ENCODE data around the gene GLI2. TPM values are rescaled to one million over a fixed set of nuclear protein-coding genes. Genes with fewer than 3 reads are reported as not detected.

The GLI2 gene
- total and polyA plus RNA-seq, 7 experiments from 2014 or later, result 1.6 TPM; not detected in 6

- ChIA-PET POLR2A (no interaction called here), CTCF (no interaction called here)
- Mint-ChIP-seq H3K27ac (no peak overlapping the region), H3K4me3 (no peak overlapping the region), H3K27me3 (no peaks in the 10 kb centered on the region), H3K9me3 (no peaks in the 10 kb centered on the region), H3K36me3 (no peaks in the 10 kb centered on the region), H3K4me1 (peaks cover 0 to 2% (median 0%) of the 10 kb centered on the region in 7 donors)
- intact Hi-C loops (cut with micrococcal nuclease), result no loop called here
- Histone ChIP-seq H3K36me3 (ENCODE audit: control insufficient read depth in 2 of 3, insufficient read depth in 3 of 3, low read length in 3 of 3) (no peaks in the 10 kb centered on the region), H3K4me1 (ENCODE audit: control insufficient read depth in 2 of 2, insufficient read depth in 2 of 2, low read length in 2 of 2) (no peaks in the 10 kb centered on the region), H3K27me3 (ENCODE audit: control insufficient read depth in 2 of 2, insufficient read depth in 2 of 2, low read length in 2 of 2) (no peaks in the 10 kb centered on the region), H3K27ac (ENCODE audit: low read depth, low read length) (no peak overlapping the region), H3K9me3 (ENCODE audit: control insufficient read depth in 2 of 3, low read length in 3 of 3) (no peaks in the 10 kb centered on the region), H3K4me3 (ENCODE audit: low read length) (no peak overlapping the region)
- DNase-seq (no peak), ATAC-seq (no peak)
Observed at GRCh38 chr2:120773186-120773800, 37.6 kb downstream of the GLI2 start.

GRCh38 chr2:120774557-120775160, 39.0 kb downstream of the GLI2 start:
- Mint-ChIP-seq H3K4me1 (peaks cover 0 to 2% (median 0%) of the 10 kb centered on the region in 7 donors), H3K27ac (no peak overlapping the region), H3K9me3 (no peaks in the 10 kb centered on the region), H3K4me3 (no peak overlapping the region), H3K36me3 (no peaks in the 10 kb centered on the region), H3K27me3 (no peaks in the 10 kb centered on the region)
- no peak overlapping the region for H3K27ac ChIP-seq (ENCODE audit: low read depth, low read length)
- DNase-seq, result no peak
- CTCF ChIA-PET, result no interaction called here
- H3K4me3 ChIP-seq (ENCODE audit: low read length), result no peak overlapping the region
- no peaks in the 10 kb centered on the region for H3K9me3 ChIP-seq (ENCODE audit: control insufficient read depth in 2 of 3, low read length in 3 of 3)
- no peaks in the 10 kb centered on the region for H3K4me1 ChIP-seq (ENCODE audit: control insufficient read depth in 2 of 2, insufficient read depth in 2 of 2, low read length in 2 of 2)
- intact Hi-C loops (cut with micrococcal nuclease), result no loop called here
- POLR2A ChIA-PET, result no interaction called here
- no peaks in the 10 kb centered on the region for H3K27me3 ChIP-seq (ENCODE audit: control insufficient read depth in 2 of 2, insufficient read depth in 2 of 2, low read length in 2 of 2)
- no peaks in the 10 kb centered on the region for H3K36me3 ChIP-seq (ENCODE audit: control insufficient read depth in 2 of 3, insufficient read depth in 3 of 3, low read length in 3 of 3)
- ATAC-seq, result no peak

DNA sequence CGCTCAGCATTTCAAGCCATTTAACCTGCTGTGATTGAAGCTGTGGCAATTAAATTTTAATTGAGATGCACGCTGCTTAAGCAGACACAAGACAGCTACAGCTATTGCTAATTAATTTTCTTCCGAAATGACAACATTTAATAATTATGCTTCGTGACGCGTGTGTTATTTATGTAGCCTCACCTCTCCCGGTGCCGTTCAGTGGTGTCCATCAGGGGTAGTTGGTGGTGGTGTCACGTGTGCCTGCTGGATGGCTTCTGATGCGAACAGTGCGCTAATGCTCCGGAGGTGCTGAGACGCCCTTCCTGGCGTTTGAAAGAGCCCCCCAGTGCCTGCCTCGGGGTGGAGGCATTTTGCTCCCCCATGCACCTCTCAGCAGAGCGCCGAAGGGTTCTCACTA, 39.5 kb downstream of the GLI2 start:
- no peak for DNase-seq
- H3K4me1 Mint-ChIP-seq, result peaks cover 0 to 2% (median 0%) of the 10 kb centered on the region in 7 donors
- H3K27me3 ChIP-seq (ENCODE audit: control insufficient read depth in 2 of 2, insufficient read depth in 2 of 2, low read length in 2 of 2), result no peaks in the 10 kb centered on the region
- ChIA-PET POLR2A (no interaction called here), CTCF (no interaction called here)
- ATAC-seq, result no peak
- H3K9me3 Mint-ChIP-seq, result peaks cover 0 to 1% (median 0%) of the 10 kb centered on the region in 11 donors
- no peak overlapping the region for H3K4me3 ChIP-seq (ENCODE audit: low read length)
- no peak overlapping the region for H3K4me3 Mint-ChIP-seq
- no peaks in the 10 kb centered on the region for H3K36me3 Mint-ChIP-seq
- no peak overlapping the region for H3K27ac Mint-ChIP-seq
- H3K4me1 ChIP-seq (ENCODE audit: control insufficient read depth in 2 of 2, insufficient read depth in 2 of 2, low read length in 2 of 2), result no peaks in the 10 kb centered on the region
- H3K36me3 ChIP-seq (ENCODE audit: control insufficient read depth in 2 of 3, insufficient read depth in 3 of 3, low read length in 3 of 3), result no peaks in the 10 kb centered on the region
- peaks cover 0 to 4% (median 0%) of the 10 kb centered on the region in 5 donors for H3K27me3 Mint-ChIP-seq
- no peaks in the 10 kb centered on the region for H3K9me3 ChIP-seq (ENCODE audit: control insufficient read depth in 2 of 3, low read length in 3 of 3)
- intact Hi-C loops (cut with micrococcal nuclease), result no loop called here
- H3K27ac ChIP-seq (ENCODE audit: low read depth, low read length), result no peak overlapping the region

- POLR2A ChIA-PET, result no interaction called here
- Histone ChIP-seq H3K4me1 (ENCODE audit: control insufficient read depth in 2 of 2, insufficient read depth in 2 of 2, low read length in 2 of 2) (no peaks in the 10 kb centered on the region), H3K9me3 (ENCODE audit: control insufficient read depth in 2 of 3, low read length in 3 of 3) (no peaks in the 10 kb centered on the region), H3K36me3 (ENCODE audit: control insufficient read depth in 2 of 3, insufficient read depth in 3 of 3, low read length in 3 of 3) (no peaks in the 10 kb centered on the region), H3K27ac (ENCODE audit: low read depth, low read length) (no peak overlapping the region), H3K27me3 (ENCODE audit: control insufficient read depth in 2 of 2, insufficient read depth in 2 of 2, low read length in 2 of 2) (no peaks in the 10 kb centered on the region), H3K4me3 (ENCODE audit: low read length) (no peak overlapping the region)
- intact Hi-C loops (cut with micrococcal nuclease), result no loop called here
- CTCF ChIA-PET, result no interaction called here
- H3K9me3 Mint-ChIP-seq, result peaks cover 0 to 1% (median 0%) of the 10 kb centered on the region in 11 donors
- H3K27ac Mint-ChIP-seq, result no peak overlapping the region
- H3K4me1 Mint-ChIP-seq, result peaks cover 0 to 2% (median 0%) of the 10 kb centered on the region in 7 donors
- no peak for DNase-seq
- H3K36me3 Mint-ChIP-seq, result no peaks in the 10 kb centered on the region
- no peak for ATAC-seq
- H3K27me3 Mint-ChIP-seq, result peaks cover 0 to 4% (median 0%) of the 10 kb centered on the region in 5 donors
- H3K4me3 Mint-ChIP-seq, result no peak overlapping the region
Observed at GRCh38 chr2:120775801-120776589, 40.3 kb downstream of the GLI2 start.

DNA sequence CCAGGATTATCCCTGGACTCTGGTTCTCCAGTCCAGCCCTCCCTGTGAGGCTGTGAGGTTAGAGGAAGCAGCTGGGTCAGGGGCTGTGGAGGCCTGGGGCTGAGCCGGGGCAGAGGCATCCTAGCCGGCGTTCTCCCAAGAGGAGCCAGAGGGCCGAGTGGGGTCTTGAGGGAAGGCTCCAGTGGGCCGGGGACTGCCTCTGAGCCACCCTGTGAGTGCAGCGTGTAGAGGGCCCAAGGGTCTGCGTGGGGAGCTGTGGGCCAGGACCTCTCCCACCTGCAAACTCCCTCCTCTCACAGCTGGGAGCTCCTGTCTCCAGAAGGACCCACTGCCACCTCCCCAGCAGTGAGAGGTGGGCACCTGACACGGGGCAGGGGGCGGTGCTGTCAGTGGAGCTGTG, 41.0 kb downstream of the GLI2 start:
- Histone ChIP-seq H3K27me3 (ENCODE audit: control insufficient read depth in 2 of 2, insufficient read depth in 2 of 2, low read length in 2 of 2) (no peaks in the 10 kb centered on the region), H3K36me3 (ENCODE audit: control insufficient read depth in 2 of 3, insufficient read depth in 3 of 3, low read length in 3 of 3) (no peaks in the 10 kb centered on the region), H3K9me3 (ENCODE audit: control insufficient read depth in 2 of 3, low read length in 3 of 3) (no peaks in the 10 kb centered on the region), H3K4me1 (ENCODE audit: control insufficient read depth in 2 of 2, insufficient read depth in 2 of 2, low read length in 2 of 2) (no peaks in the 10 kb centered on the region), H3K4me3 (ENCODE audit: low read length) (no peak overlapping the region), H3K27ac (ENCODE audit: low read depth, low read length) (no peak overlapping the region)
- CTCF ChIA-PET, result no interaction called here
- POLR2A ChIA-PET, result no interaction called here
- Mint-ChIP-seq H3K36me3 (no peaks in the 10 kb centered on the region), H3K4me1 (peaks cover 0 to 2% (median 0%) of the 10 kb centered on the region in 7 donors), H3K27me3 (peaks cover 0 to 4% (median 0%) of the 10 kb centered on the region in 5 donors), H3K27ac (no peak overlapping the region), H3K4me3 (no peak overlapping the region), H3K9me3 (peaks cover 0 to 1% (median 0%) of the 10 kb centered on the region in 11 donors)
- intact Hi-C loops (cut with micrococcal nuclease), result no loop called here
- ATAC-seq (peak; percentile 17), DNase-seq (no peak)

DNA sequence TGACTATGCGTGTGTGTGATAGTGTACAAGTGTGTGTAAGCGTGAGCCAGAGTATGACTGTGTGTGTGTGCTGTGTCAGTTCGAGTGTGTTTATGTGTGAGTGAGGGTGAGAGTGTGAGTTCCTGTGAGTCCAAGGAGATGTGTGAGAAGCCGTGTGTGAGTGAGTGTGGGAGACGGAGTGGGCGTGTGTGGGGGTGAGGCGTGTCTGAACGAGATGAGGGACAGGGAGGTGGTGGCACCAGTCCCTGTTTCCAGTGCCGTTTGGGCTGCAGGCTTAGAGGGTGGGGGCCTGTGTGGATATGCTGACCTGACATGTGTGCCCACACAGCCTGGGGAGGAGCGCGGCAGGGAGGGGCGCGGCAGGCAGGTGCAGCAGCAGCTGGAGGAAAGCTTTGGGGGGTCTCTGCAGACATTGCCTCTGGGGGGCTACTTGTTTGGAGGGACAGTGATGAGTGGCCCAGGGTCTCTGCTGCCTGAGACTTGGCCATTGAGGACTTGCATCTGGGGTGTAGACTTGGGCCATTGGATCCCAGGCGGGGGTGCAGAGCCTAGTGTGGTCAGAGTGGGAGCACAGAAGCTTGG, 41.6 kb downstream of the GLI2 start:
- no peak overlapping the region for H3K27ac ChIP-seq (ENCODE audit: low read depth, low read length)
- H3K4me1 ChIP-seq (ENCODE audit: control insufficient read depth in 2 of 2, insufficient read depth in 2 of 2, low read length in 2 of 2), result no peaks in the 10 kb centered on the region
- intact Hi-C loops (cut with micrococcal nuclease), result no loop called here
- Mint-ChIP-seq H3K4me3 (no peak overlapping the region), H3K4me1 (no peaks in the 10 kb centered on the region), H3K27ac (no peak overlapping the region), H3K27me3 (peaks cover 0 to 4% (median 0%) of the 10 kb centered on the region in 5 donors), H3K36me3 (no peaks in the 10 kb centered on the region), H3K9me3 (peaks cover 0 to 1% (median 0%) of the 10 kb centered on the region in 11 donors)
- ATAC-seq (peak; percentile 6), DNase-seq (no peak)
- H3K27me3 ChIP-seq (ENCODE audit: control insufficient read depth in 2 of 2, insufficient read depth in 2 of 2, low read length in 2 of 2), result no peaks in the 10 kb centered on the region
- POLR2A ChIA-PET, result no interaction called here
- H3K4me3 ChIP-seq (ENCODE audit: low read length), result no peak overlapping the region
- H3K36me3 ChIP-seq (ENCODE audit: control insufficient read depth in 2 of 3, insufficient read depth in 3 of 3, low read length in 3 of 3), result no peaks in the 10 kb centered on the region
- H3K9me3 ChIP-seq (ENCODE audit: control insufficient read depth in 2 of 3, low read length in 3 of 3), result no peaks in the 10 kb centered on the region
- CTCF ChIA-PET, result no interaction called here

All from naive thymus-derived CD4-positive, alpha-beta T cell (primary cell).